ENCODE results near the gene C14orf39. TPM values are rescaled to one million over a fixed set of nuclear protein-coding genes. Genes with fewer than 3 reads are reported as not detected.
A peak's percentile ranks its signal among the peaks of the same experiment; 100 is the strongest.

C14orf39 gene
- total RNA-seq, 1 donor from 2014 or later, result 6.2 TPM

GRCh38 chr14:60505448-60505847 is 19.6 kb upstream of the C14orf39 start:
- H3K36me3 ChIP-seq, result no peaks in the 10 kb centered on the region
- H3K36me3 Mint-ChIP-seq, result no peaks in the 10 kb centered on the region
- H3K4me3 Mint-ChIP-seq, result no peak overlapping the region
- peaks cover 26% of the 10 kb centered on the region for H3K4me1 Mint-ChIP-seq
- no peak overlapping the region for H2AFZ ChIP-seq (replicated peaks)
- H3K9me3 ChIP-seq (ENCODE audit: low read depth), result no peaks in the 10 kb centered on the region
- no peak overlapping the region for H3K4me2 ChIP-seq
- no peak overlapping the region for H3K4me3 ChIP-seq
- H3K9me3 Mint-ChIP-seq, result peaks cover 2% of the 10 kb centered on the region
- DNase-seq (ENCODE audit: low spot score), result peak; percentile 56
- peaks cover 38% of the 10 kb centered on the region for H3K4me1 ChIP-seq
- no peak overlapping the region for H3K27ac ChIP-seq
- H3K27me3 Mint-ChIP-seq (ENCODE audit: insufficient read depth, low read depth), result peaks cover 63% of the 10 kb centered on the region
- H3K79me2 ChIP-seq (ENCODE audit: low read depth), result no peaks in the 10 kb centered on the region
- H3F3A ChIP-seq (ENCODE audit: low read depth), result peaks cover 29% of the 10 kb centered on the region
- no peak overlapping the region for H3K27ac Mint-ChIP-seq
- TF ChIP-seq CTCF (IDR thresholded peaks at IDR 0.05), result no peak
- no peak for TF ChIP-seq EZH2 (IDR thresholded peaks at IDR 0.05)
- TF ChIP-seq EZH2phosphoT487 (IDR thresholded peaks at IDR 0.05), result no peak
- H3K27me3 ChIP-seq, result peaks cover 100% of the 10 kb centered on the region
- peaks cover 52% of the 10 kb centered on the region for H4K20me1 ChIP-seq (ENCODE audit: low read depth)
- no peak overlapping the region for H3K9ac ChIP-seq

GRCh38 chr14:60502541-60502940 is 16.7 kb upstream of the C14orf39 start:
- DNase-seq (ENCODE audit: low spot score), result no peak
- H3K27me3 ChIP-seq, result peaks cover 94% of the 10 kb centered on the region

GRCh38 chr14:60495946-60496345 is 10.1 kb upstream of the C14orf39 start:
- Histone ChIP-seq H3K36me3 (no peaks in the 10 kb centered on the region), H3K79me2 (ENCODE audit: low read depth) (no peaks in the 10 kb centered on the region), H3K27me3 (peaks cover 51% of the 10 kb centered on the region), H4K20me1 (ENCODE audit: low read depth) (no peaks in the 10 kb centered on the region), H3K4me2 (no peak overlapping the region), H3K9me3 (ENCODE audit: low read depth) (no peaks in the 10 kb centered on the region), H3F3A (ENCODE audit: low read depth) (no peaks in the 10 kb centered on the region), H3K4me1 (no peaks in the 10 kb centered on the region), H3K27ac (no peak overlapping the region), H2AFZ (replicated peaks) (no peak overlapping the region), H3K9ac (no peak overlapping the region), H3K4me3 (no peak overlapping the region)
- Mint-ChIP-seq H3K27ac (no peak overlapping the region), H3K9me3 (no peaks in the 10 kb centered on the region), H3K27me3 (ENCODE audit: insufficient read depth, low read depth) (no peaks in the 10 kb centered on the region), H3K36me3 (no peaks in the 10 kb centered on the region), H3K4me3 (no peak overlapping the region), H3K4me1 (no peaks in the 10 kb centered on the region)
- no peak for DNase-seq (ENCODE audit: low spot score)
- no peak for TF ChIP-seq CTCF (IDR thresholded peaks at IDR 0.05)
- TF ChIP-seq EZH2 (IDR thresholded peaks at IDR 0.05), result no peak
- TF ChIP-seq EZH2phosphoT487 (IDR thresholded peaks at IDR 0.05), result no peak

More at GRCh38 chr14:60502541-60502940, 16.7 kb upstream of the C14orf39 start:
- Mint-ChIP-seq H3K27me3 (ENCODE audit: insufficient read depth, low read depth) (peaks cover 37% of the 10 kb centered on the region), H3K4me1 (peaks cover 6% of the 10 kb centered on the region), H3K36me3 (no peaks in the 10 kb centered on the region), H3K9me3 (peaks cover 2% of the 10 kb centered on the region), H3K27ac (no peak overlapping the region), H3K4me3 (no peak overlapping the region)
- no peaks in the 10 kb centered on the region for H3K9me3 ChIP-seq (ENCODE audit: low read depth)
- H3K36me3 ChIP-seq, result no peaks in the 10 kb centered on the region
- H3K27ac ChIP-seq, result no peak overlapping the region
- no peak overlapping the region for H3K9ac ChIP-seq
- H3K79me2 ChIP-seq (ENCODE audit: low read depth), result no peaks in the 10 kb centered on the region
- no peak overlapping the region for H2AFZ ChIP-seq (replicated peaks)
- TF ChIP-seq EZH2 (IDR thresholded peaks at IDR 0.05), result no peak
- no peak for TF ChIP-seq CTCF (IDR thresholded peaks at IDR 0.05)
- no peak for TF ChIP-seq EZH2phosphoT487 (IDR thresholded peaks at IDR 0.05)
- H3K4me2 ChIP-seq, result no peak overlapping the region
- no peak overlapping the region for H3K4me3 ChIP-seq
- H3F3A ChIP-seq (ENCODE audit: low read depth), result peaks cover 4% of the 10 kb centered on the region
- H4K20me1 ChIP-seq (ENCODE audit: low read depth), result peaks cover 26% of the 10 kb centered on the region
- H3K4me1 ChIP-seq, result peaks cover 12% of the 10 kb centered on the region

Measured in neural progenitor cell (in vitro differentiated cells).